Measurements from ENCODE around the gene VAMP8. TPM values are rescaled to one million over a fixed set of nuclear protein-coding genes. Genes with fewer than 3 reads are reported as not detected.
A peak's percentile ranks its signal among the peaks of the same experiment; 100 is the strongest.

The VAMP8 gene
- total and polyA plus RNA-seq, 2 of the 8 experiments (the other 6 are each of a cell fraction or from before 2014, with no cell fraction given), result 34.4 to 69.7 TPM

DNA sequence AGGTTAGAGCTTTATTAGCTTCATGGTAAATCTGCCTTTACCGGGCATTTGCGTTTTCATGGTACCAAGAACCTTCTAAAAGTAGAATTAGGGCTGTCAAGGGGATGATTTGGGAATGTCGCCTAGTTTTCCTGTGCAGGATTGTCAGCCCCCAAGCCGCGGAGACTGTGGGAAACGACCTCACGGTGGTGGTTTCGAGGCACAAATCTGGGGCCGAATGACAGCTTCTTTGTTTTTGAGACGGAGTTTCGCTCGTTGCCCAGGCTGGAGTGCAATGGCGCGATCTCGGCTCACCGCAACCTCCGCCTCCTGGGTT, 38.0 kb downstream of the VAMP8 start:
- CTCF ChIA-PET (ENCODE audit: partially characterized antibody), result interaction anchor here (1.9 kb wide), 1 partner anchor 22 kb away, joined by 7 read pairs; no protein-coding TSS in a partner anchor
- H3K9ac ChIP-seq (replicated peaks in 1 of 4; ENCODE audit: extremely low read depth in 1 of 4, low read depth in 3 of 4, low read length in 3 of 4), result no peak overlapping the region
- WGBS, 2 experiments (ENCODE audit: extremely low coverage in 1 of 2, insufficient coverage in 1 of 2, insufficient read length in 1 of 2, insufficient replicate concordance in 2 of 2, low coverage in 1 of 2, low lambda C conversion rate in 2 of 2, missing lambda C conversion rate in 1 of 2), result 88% methylated on average over 17 of the region's 17 CpGs; no CpG with 5 or more reads in 1 of the 2 experiments

More for the DNA sequence above, 38.0 kb downstream of the VAMP8 start:
- Histone ChIP-seq H3K36me3 (ENCODE audit: control insufficient read depth in 2 of 4, insufficient read depth in 4 of 4, low read length in 3 of 4) (peaks cover 3 to 22% (median 4%) of the 10 kb centered on the region in 4 experiments; a peak in 5 of 8 replicates), H3K14ac (ENCODE audit: insufficient read length) (no peak overlapping the region), H4K20me1 (replicated peaks in 1 of 2; ENCODE audit: control insufficient read depth in 1 of 2, insufficient read depth in 2 of 2, low read length in 2 of 2) (peaks cover 0 to 8% of the 10 kb centered on the region in 2 experiments), H3K79me1 (ENCODE audit: low read depth, low read length) (peaks cover 5% of the 10 kb centered on the region), H3K27ac (ENCODE audit: low read depth, low read length) (no peak overlapping the region), H3K4ac (replicated peaks; ENCODE audit: insufficient read length, low read depth, low read length) (peak overlapping the region; percentile 36), H3K9me3 (ENCODE audit: insufficient read depth in 2 of 2, low read depth in 1 of 2, low read length in 1 of 2) (no peaks in the 10 kb centered on the region), H4K5ac (ENCODE audit: insufficient read length, low read depth, low read length) (no peak overlapping the region), H4K91ac (replicated peaks; ENCODE audit: insufficient read length, low read length) (no peak overlapping the region), H2BK15ac (ENCODE audit: low read length) (no peak overlapping the region), H3K23ac (ENCODE audit: insufficient read length) (no peak overlapping the region), H3K4me1 (replicated peaks in 1 of 4; ENCODE audit: control insufficient read depth in 3 of 4, insufficient read depth in 4 of 4, low read length in 3 of 4) (peaks cover 0 to 5% (median 2%) of the 10 kb centered on the region in 4 experiments; a peak in 3 of 7 replicates), H3K56ac (replicated peaks; ENCODE audit: insufficient read length, low read depth, low read length) (no peak overlapping the region), H3K18ac (ENCODE audit: extremely low read depth, low read length) (no peak overlapping the region), H2BK12ac (ENCODE audit: low read depth, low read length) (no peak overlapping the region), H4K8ac (ENCODE audit: extremely low read depth, insufficient read depth, low read length) (no peak overlapping the region), H2BK5ac (ENCODE audit: low read depth, low read length) (no peak overlapping the region), H3K27me3 (replicated peaks in 1 of 4; ENCODE audit: control insufficient read depth in 3 of 4, extremely low read depth in 1 of 4, insufficient read depth in 3 of 4, low read length in 3 of 4) (no peaks in the 10 kb centered on the region), H2BK120ac (replicated peaks; ENCODE audit: low read depth, low read length) (no peak overlapping the region), H3K4me3 (ENCODE audit: extremely low read depth in 1 of 4, insufficient read depth in 2 of 4, low read depth in 3 of 4, low read length in 4 of 4) (peak overlapping the region in 1 of 4 experiments; percentile 97; a peak in 2 of 8 replicates), H2AK5ac (ENCODE audit: low read depth, low read length) (no peak overlapping the region), H3K79me2 (ENCODE audit: control insufficient read depth in 1 of 2, insufficient read depth in 2 of 2, low read length in 2 of 2) (peaks cover 11 to 37% of the 10 kb centered on the region in 2 experiments), H2BK20ac (ENCODE audit: low read length) (no peak overlapping the region), H3K23me2 (ENCODE audit: low read depth, low read length) (peaks cover 4% of the 10 kb centered on the region; the same call in 1 of the 2 replicates), H2AFZ (ENCODE audit: low read length) (no peak overlapping the region), H3K4me2 (ENCODE audit: insufficient read depth in 1 of 2, low read depth in 2 of 2, low read length in 2 of 2) (peak overlapping the region; percentile 6 to 19; a peak in 1 of 4 replicates)
- DNase-seq (ENCODE audit: low read depth in 1 of 2, low spot score in 2 of 2) (no peak), FAIRE-seq (no peak)
- TF ChIP-seq, protein P1, sequence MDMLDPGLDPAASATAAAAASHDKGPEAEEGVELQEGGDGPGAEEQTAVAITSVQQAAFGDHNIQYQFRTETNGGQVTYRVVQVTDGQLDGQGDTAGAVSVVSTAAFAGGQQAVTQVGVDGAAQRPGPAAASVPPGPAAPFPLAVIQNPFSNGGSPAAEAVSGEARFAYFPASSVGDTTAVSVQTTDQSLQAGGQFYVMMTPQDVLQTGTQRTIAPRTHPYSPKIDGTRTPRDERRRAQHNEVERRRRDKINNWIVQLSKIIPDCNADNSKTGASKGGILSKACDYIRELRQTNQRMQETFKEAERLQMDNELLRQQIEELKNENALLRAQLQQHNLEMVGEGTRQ (IDR thresholded peaks at IDR 0.05; ENCODE audit: low read length), result no peak
- no peak for TF ChIP-seq HDAC2 (IDR thresholded peaks at IDR 0.05; ENCODE audit: borderline replicate concordance in 1 of 2, low read depth in 2 of 2, low read length in 2 of 2)
- no peak for TF ChIP-seq CREB1 (IDR thresholded peaks at IDR 0.05)
- no peak for TF ChIP-seq RAD21 (IDR thresholded peaks at IDR 0.05 in 1 of 2, conservative IDR thresholded peaks at IDR 0.05 in 1 of 2; ENCODE audit: low read depth in 2 of 2, low read length in 2 of 2)
- TF ChIP-seq RXRA (IDR thresholded peaks at IDR 0.05; ENCODE audit: insufficient read depth, low read depth, low read length), result no peak
- no peak for TF ChIP-seq KDM5A (IDR thresholded peaks at IDR 0.05; ENCODE audit: low read length)
- no peak for TF ChIP-seq CBX8 (IDR thresholded peaks at IDR 0.05; ENCODE audit: borderline replicate concordance, low read depth, low read length)
- POLR2A ChIA-PET (ENCODE audit: partially characterized antibody), result interaction anchor here (0.9 to 7.9 kb wide), 12 partner anchors 12 to 201 kb away, joined by 3 to 95 read pairs (median 4); partner anchors contain the start of genes MAT2A and TMEM150A

Data from H1 (cell line).